GM19372 (cell line): ENCODE results near the gene LRRN2.
"Not testable (repeated sequence)": the region's sequence is repeated elsewhere in the genome, so short reads cannot be mapped to it uniquely, and the experiment has no call there.

Source experiments
- ATAC-seq: cut with Tn5 transposase; IDR thresholded peaks from one replicate; pipeline ENCODE4 v1.9.1; 2021; ENCODE audit warnings: mild to moderate bottlenecking, low read depth, moderate library complexity; ENCODE audit not compliant: unreplicated experiment

The LRRN2 gene

DNA sequence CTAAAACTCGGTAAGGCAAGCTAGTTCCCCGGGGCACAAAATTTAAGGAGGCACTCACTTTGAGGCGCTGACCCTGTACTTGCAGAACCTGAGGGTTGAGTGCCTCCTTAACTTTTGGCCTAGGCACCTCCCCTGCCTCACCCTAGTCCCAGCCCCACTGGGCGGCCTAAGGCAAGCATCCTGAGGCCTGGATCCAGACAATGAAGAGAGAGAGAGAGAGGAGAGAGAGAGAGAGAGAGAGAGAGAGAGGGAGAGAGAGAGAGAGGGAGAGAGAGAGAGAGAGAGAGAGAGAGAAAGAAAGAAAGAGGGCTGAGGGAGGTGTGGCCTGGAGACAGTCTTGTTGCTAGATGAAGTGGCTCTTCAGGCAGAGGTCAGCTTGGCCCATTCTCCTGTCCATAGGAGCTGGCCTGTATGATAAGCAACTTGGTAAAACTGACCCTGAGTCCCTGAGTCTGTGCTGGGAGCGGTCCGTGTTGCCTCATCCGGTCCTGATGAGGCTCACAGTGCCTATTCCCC is 7.4 kb upstream of the LRRN2 start:
- no peak for ATAC-seq

GRCh38 chr1:204692325-204692840 is 6.8 kb upstream of the LRRN2 start:
- no peak for ATAC-seq

GRCh38 chr1:204691328-204691730 is 5.8 kb upstream of the LRRN2 start:
- not testable (repeated sequence) for ATAC-seq

DNA sequence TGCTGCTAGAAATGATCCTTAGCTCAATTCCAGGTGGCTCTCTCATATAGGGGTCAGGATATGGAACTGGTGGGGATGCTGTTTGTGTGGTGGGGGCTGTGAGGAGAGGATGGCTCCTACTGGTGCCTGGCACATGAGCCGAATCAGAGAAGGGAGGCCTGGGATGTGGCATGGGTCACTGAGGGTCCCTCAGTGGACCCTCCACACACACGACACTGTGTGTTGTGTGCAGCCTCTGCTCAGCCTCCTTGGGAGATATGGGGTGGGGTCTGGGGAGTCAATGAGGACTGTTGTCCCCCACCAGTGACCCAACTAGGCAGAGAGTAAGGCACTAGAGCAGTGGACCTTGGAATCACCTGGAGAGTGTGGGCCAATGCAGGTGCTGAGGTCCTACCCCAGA is 3.2 kb upstream of the LRRN2 start:
- ATAC-seq = no peak

DNA sequence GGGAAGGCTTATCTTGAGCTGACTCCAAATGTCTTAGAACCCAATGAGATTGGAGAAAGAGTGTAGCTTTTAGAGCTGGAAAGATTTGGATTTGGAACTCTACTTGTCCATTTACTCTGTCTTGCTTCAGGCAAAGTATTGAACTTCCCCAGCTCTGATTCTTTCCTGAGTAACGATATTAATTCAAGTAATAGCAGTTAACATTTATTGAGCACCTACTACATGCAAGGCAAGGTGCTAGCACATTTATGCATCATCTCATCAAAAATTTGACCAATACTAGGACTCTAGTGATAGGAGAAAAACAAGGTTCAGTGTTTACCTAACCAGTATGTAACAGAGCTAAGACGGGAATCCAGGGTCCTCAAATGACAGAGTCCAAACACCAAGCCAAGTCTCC is 2.5 kb upstream of the LRRN2 start:
- ATAC-seq = no peak

DNA sequence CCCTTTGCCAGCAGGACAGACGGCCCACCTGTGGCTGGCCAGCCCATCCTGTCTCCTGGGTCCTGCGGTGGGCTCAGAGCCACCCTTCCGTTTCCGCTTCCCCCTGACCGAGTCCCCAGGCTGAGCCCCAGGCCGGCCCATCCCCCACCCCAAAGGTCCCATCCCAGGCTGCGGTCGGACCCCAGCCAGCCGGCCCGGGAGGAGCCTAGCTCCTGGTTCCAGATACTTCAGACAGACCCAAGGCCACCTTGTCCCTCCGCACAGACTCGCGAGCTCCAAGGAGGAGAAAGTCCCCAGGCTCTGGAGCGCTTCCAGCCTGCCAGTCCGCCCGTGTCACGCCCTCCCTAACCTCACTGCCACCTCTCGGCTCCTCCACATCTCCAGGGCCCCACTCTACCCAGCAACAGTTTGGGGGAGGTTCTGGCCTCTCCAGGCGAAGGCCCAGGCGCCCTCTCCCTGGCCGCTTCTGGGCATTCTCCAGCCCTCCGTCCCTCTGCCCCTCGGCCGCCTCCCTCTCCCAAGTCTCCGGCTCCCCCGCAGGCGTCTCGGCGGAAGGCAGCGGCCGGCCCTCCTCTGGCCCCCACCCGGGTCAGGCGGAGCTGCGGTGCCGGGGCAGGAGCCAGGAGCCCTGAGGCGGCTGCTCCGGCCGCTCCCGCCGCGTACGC is 835 bp downstream of the LRRN2 start:
- ATAC-seq = no peak

DNA sequence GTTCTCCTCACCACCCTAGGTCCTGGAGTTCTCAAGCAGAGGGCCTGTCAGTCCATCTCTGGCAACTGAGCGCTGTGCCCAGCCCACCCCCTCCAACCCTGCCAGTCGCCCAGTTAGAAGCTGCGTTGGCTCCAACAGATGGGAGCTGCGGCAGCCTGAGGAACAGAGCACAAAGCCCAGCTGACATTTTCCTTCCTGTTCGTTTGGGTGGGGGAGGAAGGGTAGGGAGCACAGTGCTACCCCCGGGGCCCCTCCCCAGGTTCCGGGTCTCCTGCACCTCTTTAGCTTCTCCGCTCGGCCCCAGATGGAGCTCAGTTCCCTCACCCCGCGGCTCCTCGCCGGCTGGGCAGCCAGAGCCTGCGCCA is 1.4 kb downstream of the LRRN2 start:
- no peak for ATAC-seq

DNA sequence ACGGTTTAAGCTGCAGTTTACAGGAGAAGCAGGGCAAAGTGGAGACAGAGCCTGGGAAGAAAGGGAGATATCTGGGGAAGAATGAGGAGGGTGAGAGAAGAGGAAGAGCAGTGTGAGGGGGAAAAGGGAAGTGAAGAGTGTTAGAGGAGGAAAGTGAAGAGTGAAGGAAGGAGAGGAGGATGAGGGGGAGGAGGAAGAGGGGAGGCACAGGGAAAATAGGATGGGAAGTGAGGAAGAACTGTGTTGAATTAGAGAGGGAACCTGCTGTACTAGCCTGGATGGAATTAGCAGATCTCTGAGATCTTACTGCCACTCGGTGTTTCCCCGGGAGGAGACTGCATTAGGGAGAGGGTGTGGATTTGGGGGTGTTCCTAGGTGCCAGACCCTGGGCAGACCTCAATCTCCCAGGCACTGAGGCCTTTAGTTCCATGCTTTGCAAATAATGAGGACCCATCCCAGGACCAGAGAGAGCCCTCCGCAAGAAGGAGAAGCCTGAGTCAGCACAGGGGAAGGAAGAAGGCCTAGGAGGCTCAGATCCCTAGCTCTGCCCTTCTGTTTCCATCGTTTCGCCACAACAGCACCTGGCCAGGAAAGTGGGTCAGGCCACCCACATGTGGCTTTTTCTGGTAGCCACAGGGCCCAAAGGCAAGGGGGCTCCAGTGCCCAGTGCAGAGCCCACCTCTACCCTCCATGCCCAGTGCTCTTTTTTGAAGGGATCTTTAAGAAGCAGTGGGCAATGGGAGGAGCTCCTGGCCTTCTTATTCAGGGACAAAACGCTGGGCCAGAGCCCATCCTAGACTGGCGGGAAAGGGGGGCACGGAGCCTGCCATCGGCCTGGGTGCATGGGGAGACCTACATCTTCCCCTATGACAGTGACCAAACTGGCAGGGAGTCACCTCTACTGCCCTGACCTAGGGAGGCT is 2.0 kb downstream of the LRRN2 start:
- ATAC-seq = no peak

DNA sequence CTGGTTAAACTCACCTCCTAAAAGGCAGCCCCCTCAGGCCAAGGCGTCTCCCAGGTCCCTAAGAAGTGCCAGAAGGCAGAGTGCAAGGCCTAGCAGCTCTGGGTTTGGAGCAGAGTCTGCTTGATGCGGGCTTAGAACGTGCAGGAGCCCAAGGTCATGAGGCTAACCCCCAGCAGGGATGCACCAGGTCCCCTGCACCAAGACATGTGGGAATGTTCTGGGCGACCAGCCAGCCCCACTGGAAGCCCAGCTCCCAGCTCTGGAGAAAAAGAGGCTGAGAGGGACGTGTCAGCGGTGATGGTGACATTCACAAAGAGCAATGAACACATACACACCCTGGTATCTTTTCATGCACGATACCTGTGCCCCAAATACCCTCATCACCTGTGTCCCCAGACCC is 5.1 kb downstream of the LRRN2 start:
- ATAC-seq = no peak

- ATAC-seq = no peak
Measured at GRCh38 chr1:204680051-204680450, 5.5 kb downstream of the LRRN2 start.

DNA sequence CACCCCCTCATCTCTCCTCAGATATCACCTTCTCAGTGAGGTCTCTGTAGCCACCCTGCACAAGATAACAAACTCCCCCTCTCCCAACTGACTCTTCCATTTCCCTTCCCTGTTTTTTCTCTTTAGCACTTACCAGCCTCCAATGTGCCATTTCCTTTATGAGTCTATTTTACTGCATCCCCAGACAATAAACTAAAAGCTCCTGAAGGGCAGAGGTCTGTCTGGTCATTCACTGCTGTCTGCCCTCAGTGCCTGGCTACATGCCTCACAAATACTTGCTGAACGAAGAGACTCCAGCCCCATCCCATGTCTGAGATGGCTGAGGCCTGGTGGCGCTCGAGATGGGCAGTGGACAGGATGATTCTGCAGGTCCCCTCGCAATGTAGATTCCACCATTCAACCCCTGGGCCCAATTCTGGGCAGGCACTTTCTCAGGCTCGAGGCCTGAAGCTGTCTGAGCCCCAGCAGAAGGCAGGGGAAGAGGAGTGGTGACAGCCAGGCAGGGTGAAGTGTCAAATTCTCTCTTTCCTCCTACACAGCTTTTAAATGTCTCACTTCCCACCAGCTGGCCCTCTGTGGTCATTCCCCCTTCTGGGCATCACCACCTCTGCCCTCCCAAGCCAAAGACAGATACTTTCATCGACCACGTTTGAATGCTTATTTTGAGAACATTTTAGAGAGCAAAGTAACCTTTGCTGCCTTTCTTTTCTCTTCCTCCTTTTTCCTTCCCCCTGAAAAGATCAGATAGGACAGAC is 6.6 kb downstream of the LRRN2 start:
- ATAC-seq = no peak

DNA sequence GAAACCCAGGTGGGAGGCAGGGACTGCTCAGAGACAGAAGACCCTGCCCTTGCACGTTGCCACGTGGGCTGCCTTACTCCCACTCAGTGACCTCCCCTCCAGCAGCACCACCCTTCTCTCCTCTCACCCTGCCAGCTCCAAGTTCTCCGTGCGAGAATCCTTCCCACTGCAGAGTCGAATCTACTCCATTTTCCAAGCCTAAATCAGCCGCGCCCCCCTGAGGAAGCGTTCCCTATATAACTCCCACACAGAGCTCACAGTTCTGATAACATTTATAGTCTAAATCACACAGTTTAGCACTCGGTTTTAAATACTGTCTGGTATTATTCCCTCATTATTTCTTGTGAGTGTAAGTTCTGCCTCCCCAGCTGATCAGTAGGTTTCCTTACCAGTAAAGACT is 7.7 kb downstream of the LRRN2 start:
- ATAC-seq = no peak

- no peak for ATAC-seq
Measured at GRCh38 chr1:204676043-204676442, 9.5 kb downstream of the LRRN2 start.

GRCh38 chr1:204673909-204674649 is 11.5 kb downstream of the LRRN2 start:
- no peak for ATAC-seq

GRCh38 chr1:204673209-204673608 is 12.3 kb downstream of the LRRN2 start:
- ATAC-seq = no peak

DNA sequence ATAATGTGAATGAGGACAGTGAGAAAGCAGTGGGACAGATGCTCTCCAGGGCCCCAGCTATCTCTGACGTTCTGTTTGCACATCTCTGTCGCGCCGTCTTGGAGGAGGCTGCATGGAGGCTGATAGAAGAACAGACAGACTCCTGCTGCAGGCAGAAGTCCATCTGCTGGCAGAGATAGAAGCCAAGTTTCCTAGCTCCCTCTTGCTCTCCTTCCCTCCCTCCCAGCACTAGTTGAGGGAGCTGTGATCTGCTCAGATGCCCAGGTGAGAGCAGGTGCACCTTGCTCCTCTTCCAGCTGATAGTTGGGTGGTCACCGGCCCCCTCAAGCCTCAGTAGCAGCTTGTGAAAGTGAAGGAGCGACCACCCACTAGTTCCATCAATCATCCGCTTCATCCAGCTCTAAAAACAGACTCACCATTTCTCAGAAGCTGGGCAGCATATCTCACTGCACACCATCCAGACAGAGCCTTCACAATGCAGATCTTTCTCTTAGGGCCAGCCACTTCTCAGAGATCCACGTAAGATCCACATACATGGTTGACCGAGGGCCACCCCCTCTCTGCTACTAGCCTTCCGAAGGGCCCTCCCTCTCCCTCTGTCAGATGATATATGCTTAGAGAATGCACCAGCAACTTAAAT is 12.9 kb downstream of the LRRN2 start:
- no peak for ATAC-seq

- ATAC-seq = no peak
Measured at GRCh38 chr1:204672069-204672468, 13.5 kb downstream of the LRRN2 start.

- no peak for ATAC-seq
Measured at GRCh38 chr1:204670152-204670927, 15.2 kb downstream of the LRRN2 start.

GRCh38 chr1:204669579-204669978 is 16.0 kb downstream of the LRRN2 start:
- no peak for ATAC-seq
